IMR-90 (cell line): ENCODE measurements around the gene SNRNP200. TPM values are rescaled to one million over a fixed set of nuclear protein-coding genes. Genes with fewer than 3 reads are reported as not detected.

Source experiments
- ATAC-seq: fragments of 200-7000 bp; cut with Tn5 transposase; 2 replicates; pipeline ENCODE4 v1.9.1; 2020; ENCODE audit warnings: low read depth, mild to moderate bottlenecking, moderate library complexity
- BruUV-seq: library from RNA; stranded (reverse); fragments of 400-500 nt; replicated peaks from 2 replicates; lab custom pipeline; 2021; lab: Mats Ljungman, UMichigan
- CTCF ChIA-PET: fragments of 300-600 bp; formaldehyde crosslinking; extraction: SDS; loops from one replicate; lab custom pipeline; 2021; ENCODE audit warnings: antibody characterized with exemption; lab: Yijun Ruan, JAX
- POLR2A ChIA-PET: fragments of 300-600 bp; sonication (Branson Sonifier 250); formaldehyde crosslinking; loops from one replicate; lab custom pipeline; 2022; ENCODE audit warnings: antibody characterized with exemption; ENCODE audit not compliant: unreplicated experiment; lab: Charles Lee
- DNase-seq: peaks from one replicate; pipeline ENCODE4 v3.0.0; 2013
- H2AFZ ChIP-seq: replicated peaks from 2 replicates; pipeline ENCODE3; 2013; ENCODE audit warnings: low read length, mild to moderate bottlenecking; ENCODE audit not compliant: poor library complexity
- H2AK5ac ChIP-seq: 2 replicates; pipeline ENCODE4 v1.6.1; 2013; ENCODE audit warnings: low read depth, low read length, inconsistent platforms
- H2AK9ac ChIP-seq: replicated peaks from 2 replicates; pipeline ENCODE3; 2013; ENCODE audit warnings: mild to moderate bottlenecking, low read depth, low read length, moderate library complexity; ENCODE audit not compliant: poor library complexity
- H2BK120ac ChIP-seq: 2 replicates; pipeline ENCODE4 v1.6.1; 2013; ENCODE audit warnings: low read depth, low read length, inconsistent platforms
- H2BK15ac ChIP-seq: 3 replicates; pipeline ENCODE4 v1.6.1; 2013; ENCODE audit warnings: low read depth, low read length, inconsistent platforms
- H2BK20ac ChIP-seq: 2 replicates; pipeline ENCODE4 v1.6.1; 2013; ENCODE audit warnings: low read depth, mild to moderate bottlenecking, inconsistent platforms, low read length, moderate library complexity
- H2BK5ac ChIP-seq: 2 replicates; pipeline ENCODE4 v1.6.1; 2013; ENCODE audit warnings: mild to moderate bottlenecking, low read depth, low read length, inconsistent platforms; ENCODE audit not compliant: poor library complexity, severe bottlenecking
- H3K14ac ChIP-seq: replicated peaks from 2 replicates; pipeline ENCODE4 v1.6.1; 2013; ENCODE audit warnings: low read depth, low read length, inconsistent platforms
- H3K18ac ChIP-seq: 2 replicates; pipeline ENCODE4 v1.6.1; 2013; ENCODE audit warnings: low read depth, low read length, control low read depth
- H3K23ac ChIP-seq: 2 replicates; pipeline ENCODE4 v1.6.1; 2013; ENCODE audit warnings: low read depth, low read length, inconsistent platforms
- H3K27ac ChIP-seq: 2 replicates; pipeline ENCODE4 v1.5.1; 2013; ENCODE audit warnings: mild to moderate bottlenecking, control low read depth, low read length; ENCODE audit not compliant: insufficient read depth
- H3K27me3 ChIP-seq: 2 replicates; pipeline ENCODE4 v1.6.1; 2013; ENCODE audit warnings: low read length; ENCODE audit not compliant: control insufficient read depth, insufficient read depth
- H3K36me3 ChIP-seq: 2 replicates; pipeline ENCODE4 v1.6.1; 2013; ENCODE audit warnings: low read length, mixed read lengths; ENCODE audit not compliant: control insufficient read depth, insufficient read depth
- H3K4ac ChIP-seq: 2 replicates; pipeline ENCODE4 v1.6.1; 2013; ENCODE audit warnings: low read depth, low read length, inconsistent platforms
- H3K4me1 ChIP-seq: 2 replicates; pipeline ENCODE4 v1.6.1; 2013; ENCODE audit warnings: low read length, mixed read lengths; ENCODE audit not compliant: control insufficient read depth, insufficient read depth
- H3K4me2 ChIP-seq: 2 replicates; pipeline ENCODE4 v1.6.1; 2013; ENCODE audit warnings: low read depth, mild to moderate bottlenecking, control low read depth, low read length, moderate library complexity
- H3K4me3 ChIP-seq: 2 replicates; pipeline ENCODE4 v1.5.1; 2013; ENCODE audit warnings: low read depth, mild to moderate bottlenecking, control low read depth, low read length, moderate library complexity; ENCODE audit not compliant: insufficient read depth
- H3K56ac ChIP-seq: 2 replicates; pipeline ENCODE4 v1.6.1; 2013; ENCODE audit warnings: low read length, inconsistent platforms; ENCODE audit not compliant: insufficient read depth; ENCODE audit errors: extremely low read depth
- H3K79me1 ChIP-seq, 2 experiments: 2 replicates each; pipeline ENCODE4 v1.6.1; 2013; ENCODE audit warnings: low read length in 2 of 2, inconsistent platforms in 1 of 2, low read depth in 1 of 2
- H3K9ac ChIP-seq: 2 replicates; pipeline ENCODE4 v1.6.1; 2013; ENCODE audit warnings: low read depth, low read length, control low read depth
- H3K9me1 ChIP-seq: 2 replicates; pipeline ENCODE4 v1.6.1; 2013; ENCODE audit warnings: low read length, inconsistent platforms; ENCODE audit not compliant: insufficient read depth
- H3K9me3 ChIP-seq: 2 replicates; pipeline ENCODE4 v1.6.1; 2013; ENCODE audit warnings: low read length; ENCODE audit not compliant: control insufficient read depth, insufficient read depth
- H4K20me1 ChIP-seq: 2 replicates; pipeline ENCODE4 v1.6.1; 2013; ENCODE audit warnings: low read length, inconsistent platforms; ENCODE audit not compliant: insufficient read depth
- H4K5ac ChIP-seq: 2 replicates; pipeline ENCODE4 v1.6.1; 2013; ENCODE audit warnings: mild to moderate bottlenecking, low read depth, low read length, control low read depth
- H4K8ac ChIP-seq, 2 experiments: 2 replicates each; pipeline ENCODE4 v1.6.1; 2013; ENCODE audit warnings: low read depth in 2 of 2, low read length in 2 of 2, control low read depth in 1 of 2, inconsistent platforms in 1 of 2
- H4K91ac ChIP-seq: 2 replicates; pipeline ENCODE4 v1.6.1; 2013; ENCODE audit warnings: low read depth, low read length, inconsistent platforms; ENCODE audit not compliant: insufficient read depth
- CEBPB ChIP-seq: IDR thresholded peaks from 2 replicates; pipeline ENCODE4 v1.6.1; 2012; ENCODE audit warnings: low read depth, low read length, improper control_type of control experiment
- RCOR1 ChIP-seq: IDR thresholded peaks from 2 replicates; pipeline ENCODE4 v1.6.1; 2012; ENCODE audit warnings: mild to moderate bottlenecking, low read length, improper control_type of control experiment; ENCODE audit not compliant: insufficient replicate concordance
- SMC3 ChIP-seq: fragments of 150-350 bp; IDR thresholded peaks from 2 replicates; pipeline ENCODE4 v1.6.1; 2016; ENCODE audit warnings: low read depth, mild to moderate bottlenecking, antibody characterized with exemption, low read length, moderate library complexity
- WGBS, 2 experiments: methylation state at CpG; one replicate each; pipeline versions ENCODE4 v1.1.5 to v1.1.7; 2013; ENCODE audit warnings: missing lambda C conversion rate in 2 of 2; ENCODE audit not compliant: insufficient read length in 1 of 2; ENCODE audit errors: extremely low coverage in 2 of 2; 5-methylcytosine and 5-hydroxymethylcytosine counted together
- dilution Hi-C: fragments of 300-500 bp; cut with HindIII; formaldehyde crosslinking; loops from one replicate; pipeline ENCODE4 v1.14.3; 2018; ENCODE audit warnings: low sequenced_read_pairs; ENCODE audit not compliant: unreplicated experiment
- in situ Hi-C: fragments of 300-500 bp; cut with MboI; formaldehyde crosslinking; loops from 3 replicates; pipeline ENCODE4 v1.14.3; 2019; ENCODE audit warnings: low sequenced_read_pairs, inconsistent platforms, mixed read lengths
- intact Hi-C: fragments of 100-400 bp; cut with micrococcal nuclease; formaldehyde crosslinking; loops from 2 replicates; pipeline ENCODE4 v1.10.0; 2022
- polyA plus RNA-seq, 3 experiments: library from polyadenylated mRNA; depleted of rRNA; stranded (reverse); fragments of >200 nt; gene quantifications; 2 replicates each; pipeline ENCODE4 v1.2.3, GENCODE V29; 2012; ENCODE audit warnings: low replicate concordance in 1 of 3
- total RNA-seq: library from RNA; depleted of rRNA; stranded (reverse); fragments of >200 nt; gene quantifications from 2 replicates; pipeline ENCODE4 v1.2.3, GENCODE V29; 2012
- TF ChIP-seq, protein P1 (sequence below): conservative IDR thresholded peaks from 2 replicates; pipeline ENCODE4 v1.5.1; 2012; ENCODE audit warnings: mild to moderate bottlenecking, low read depth, low read length, improper control_type of control experiment

The SNRNP200 gene
- total and polyA plus RNA-seq, 2 of the 4 experiments (the other 2 are of a cell fraction), result 44.1 to 108 TPM

DNA sequence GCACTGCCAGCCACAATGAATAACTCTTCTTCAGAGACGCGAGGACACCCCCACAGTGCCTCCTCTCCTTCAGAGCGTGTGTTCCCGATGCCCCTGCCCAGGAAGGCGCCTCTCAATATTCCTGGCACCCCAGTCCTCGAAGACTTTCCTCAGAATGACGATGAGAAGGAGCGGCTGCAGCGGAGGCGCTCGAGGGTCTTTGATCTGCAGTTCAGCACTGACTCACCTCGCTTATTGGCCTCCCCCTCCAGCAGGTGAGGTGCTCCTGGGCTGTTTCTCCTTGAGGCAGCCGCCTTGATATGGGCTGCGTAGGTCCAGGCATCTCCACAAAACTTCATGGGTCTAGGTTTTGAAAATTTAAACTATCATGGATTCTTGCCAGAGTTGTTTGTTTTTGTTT, 36.3 kb upstream of the SNRNP200 start:
- intact Hi-C loops, result no loop called here
- CTCF ChIA-PET, result interaction anchor here (0.7 to 1.3 kb wide), 2 partner anchors 28 to 66 kb away, joined by 3 to 5 read pairs; no protein-coding TSS in a partner anchor
- Histone ChIP-seq H4K91ac (no peak overlapping the region), H3K14ac (no peak overlapping the region), H3K79me1 (peaks cover 14 to 65% of the 10 kb centered on the region in 2 experiments), H3K4me1 (peaks cover 8% of the 10 kb centered on the region), H2AFZ (no peak overlapping the region), H3K56ac (no peak overlapping the region), H2AK9ac (no peak overlapping the region), H3K27me3 (no peaks in the 10 kb centered on the region), H3K27ac (no peak overlapping the region), H2BK5ac (no peak overlapping the region), H3K9me1 (peaks cover 26% of the 10 kb centered on the region), H3K9me3 (no peaks in the 10 kb centered on the region), H4K8ac (no peak overlapping the region), H2BK120ac (no peak overlapping the region), H3K36me3 (no peaks in the 10 kb centered on the region), H3K4me2 (no peak overlapping the region), H2BK15ac (no peak overlapping the region), H4K20me1 (no peaks in the 10 kb centered on the region), H3K23ac (no peak overlapping the region), H3K4ac (0 out of 2 replicates have a peak overlapping the region, but pooled peaks have one; percentile 26), H3K18ac (no peak overlapping the region), H4K5ac (no peak overlapping the region), H2BK20ac (0 out of 2 replicates have a peak overlapping the region, but pooled peaks have one; percentile 24), H3K4me3 (no peak overlapping the region), H2AK5ac (no peak overlapping the region; the same call in 1 of the 2 replicates), H3K9ac (no peak overlapping the region)
- TF ChIP-seq RCOR1 (no peak), SMC3 (no peak), CEBPB (no peak)
- TF ChIP-seq, protein P1, sequence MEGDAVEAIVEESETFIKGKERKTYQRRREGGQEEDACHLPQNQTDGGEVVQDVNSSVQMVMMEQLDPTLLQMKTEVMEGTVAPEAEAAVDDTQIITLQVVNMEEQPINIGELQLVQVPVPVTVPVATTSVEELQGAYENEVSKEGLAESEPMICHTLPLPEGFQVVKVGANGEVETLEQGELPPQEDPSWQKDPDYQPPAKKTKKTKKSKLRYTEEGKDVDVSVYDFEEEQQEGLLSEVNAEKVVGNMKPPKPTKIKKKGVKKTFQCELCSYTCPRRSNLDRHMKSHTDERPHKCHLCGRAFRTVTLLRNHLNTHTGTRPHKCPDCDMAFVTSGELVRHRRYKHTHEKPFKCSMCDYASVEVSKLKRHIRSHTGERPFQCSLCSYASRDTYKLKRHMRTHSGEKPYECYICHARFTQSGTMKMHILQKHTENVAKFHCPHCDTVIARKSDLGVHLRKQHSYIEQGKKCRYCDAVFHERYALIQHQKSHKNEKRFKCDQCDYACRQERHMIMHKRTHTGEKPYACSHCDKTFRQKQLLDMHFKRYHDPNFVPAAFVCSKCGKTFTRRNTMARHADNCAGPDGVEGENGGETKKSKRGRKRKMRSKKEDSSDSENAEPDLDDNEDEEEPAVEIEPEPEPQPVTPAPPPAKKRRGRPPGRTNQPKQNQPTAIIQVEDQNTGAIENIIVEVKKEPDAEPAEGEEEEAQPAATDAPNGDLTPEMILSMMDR, result no peak
- 100% methylated on average over 1 of the region's 14 CpGs; no CpG with 5 or more reads in 1 of the 2 experiments for WGBS, 2 experiments
- dilution Hi-C loops, result no loop called here
- DNase-seq (no peak), ATAC-seq (no peak)
- in situ Hi-C loops, result no loop called here
- BruUV-seq, result no TSS peak
- POLR2A ChIA-PET, result no interaction called here
